Fibroblast of skin of abdomen (primary cell): ENCODE data around the gene AMPD3.
A peak's percentile ranks its signal among the peaks of the same experiment; 100 is the strongest.

Experiments
- DNase-seq: peaks from one replicate; pipeline ENCODE4 v3.0.0-alpha.2; 2013

Gene AMPD3

GRCh38 chr11:10438458-10438857, 16.6 kb upstream of the AMPD3 start:
- DNase-seq: peak; percentile 54

DNA sequence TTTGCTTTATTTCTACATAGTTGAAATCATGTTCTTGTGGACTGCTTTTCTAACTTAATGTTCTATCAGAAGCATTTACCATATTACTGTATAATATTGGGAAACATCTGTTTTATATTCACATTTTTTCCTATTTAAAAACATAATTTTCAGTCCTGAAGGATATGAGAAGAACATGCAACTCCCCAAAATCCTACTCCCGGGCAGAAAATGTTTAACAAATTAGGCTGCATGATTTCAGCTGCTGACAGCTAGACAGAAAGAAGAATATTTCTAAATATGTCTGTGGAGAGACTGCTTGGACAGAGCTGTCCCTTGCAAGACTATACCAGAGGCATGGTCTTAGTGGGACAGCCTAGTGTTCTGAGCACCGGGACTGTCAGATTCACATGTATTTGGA, 15.7 kb upstream of the AMPD3 start:
- DNase-seq: no peak

DNA sequence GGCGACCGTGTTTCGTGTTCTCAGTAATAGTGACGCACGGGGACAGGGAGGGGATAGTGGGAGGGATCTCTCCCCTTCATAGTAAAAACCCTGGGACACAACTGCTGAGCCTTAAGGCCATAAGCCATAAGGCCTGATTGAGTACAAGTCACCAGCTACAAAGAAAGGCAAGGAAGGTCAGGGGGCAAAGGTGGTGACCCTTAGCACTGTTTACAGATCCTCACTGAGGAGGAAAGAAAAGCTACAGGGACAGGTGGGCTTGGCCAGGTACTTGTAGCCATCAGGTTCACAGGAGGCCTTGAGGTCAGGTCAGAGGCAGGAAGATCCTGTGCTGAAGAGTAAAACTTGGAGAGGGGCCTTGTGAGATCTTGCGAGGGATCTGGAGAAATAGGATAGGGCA, 15.1 kb upstream of the AMPD3 start:
- no peak for DNase-seq

GRCh38 chr11:10440401-10440800, 14.7 kb upstream of the AMPD3 start:
- DNase-seq: no peak

DNA sequence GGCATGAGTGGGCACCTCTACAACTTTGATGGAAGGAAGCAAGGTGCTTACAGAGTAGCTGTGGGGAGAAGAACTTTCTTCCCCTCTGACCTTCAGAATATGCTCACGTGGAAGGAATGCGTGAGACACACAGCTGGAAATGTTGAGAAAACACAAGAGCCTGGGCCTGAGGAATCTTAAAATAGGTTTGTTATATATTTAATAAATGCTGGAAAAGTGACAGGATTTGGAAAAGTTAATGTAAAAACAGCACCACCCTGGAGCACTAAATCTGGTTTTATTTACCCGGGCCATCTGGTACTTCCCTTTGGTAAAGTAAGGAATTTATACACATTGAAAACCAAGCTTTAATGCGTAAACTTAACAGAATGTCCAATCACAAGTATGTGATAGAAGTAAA, 14.0 kb upstream of the AMPD3 start:
- DNase-seq: peak; percentile 15

- DNase-seq: no peak
Measured at GRCh38 chr11:10441652-10442503, 13.2 kb upstream of the AMPD3 start.

GRCh38 chr11:10443152-10443551, 11.9 kb upstream of the AMPD3 start:
- no peak for DNase-seq

DNA sequence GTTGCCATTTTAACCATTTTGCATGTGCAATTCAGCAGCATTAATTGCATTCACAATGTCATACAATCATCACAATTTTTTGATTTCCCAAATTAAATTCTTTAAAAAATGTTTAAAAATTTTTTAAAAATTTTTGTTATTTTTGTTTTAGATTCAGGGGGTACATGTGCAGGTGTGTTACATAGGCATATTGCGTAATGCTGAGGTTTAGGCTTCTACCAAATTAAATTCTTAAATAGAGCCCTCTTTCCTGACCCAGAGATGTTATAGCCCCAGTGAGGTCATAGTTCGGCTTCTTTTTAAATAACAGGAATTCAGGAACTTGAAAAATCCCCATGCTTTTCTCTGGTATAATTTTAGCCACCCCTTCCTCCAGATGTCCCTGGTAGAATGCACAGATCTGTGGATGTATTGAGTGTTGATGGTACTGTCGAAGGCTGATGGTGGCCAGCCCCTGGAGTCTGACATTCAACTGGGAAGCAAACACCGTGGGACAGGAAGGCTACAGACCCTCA, 11.3 kb upstream of the AMPD3 start:
- no peak for DNase-seq

- no peak for DNase-seq
Measured at GRCh38 chr11:10444725-10445315, 10.2 kb upstream of the AMPD3 start.

DNA sequence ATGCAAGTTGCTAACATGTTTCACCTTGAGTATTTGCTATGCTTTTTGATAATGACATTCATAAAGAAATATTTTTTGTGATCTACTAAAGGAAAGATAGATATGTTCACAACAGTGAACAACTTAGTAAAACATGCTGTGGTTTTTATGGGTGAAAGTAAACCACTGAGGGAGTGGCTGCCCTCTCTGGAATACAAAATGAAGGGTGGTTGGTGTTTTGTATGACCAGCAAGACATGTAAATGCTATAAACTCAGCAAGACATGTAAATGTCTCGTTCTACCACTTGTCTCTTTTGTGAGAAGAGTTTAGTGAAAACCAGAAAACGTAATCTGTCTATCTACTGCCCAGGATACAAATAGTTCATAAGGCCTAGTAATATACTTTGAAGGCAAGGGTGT, 7.6 kb upstream of the AMPD3 start:
- no peak for DNase-seq

- peak; percentile 10 for DNase-seq
Measured at GRCh38 chr11:10450462-10451425, 4.3 kb upstream of the AMPD3 start.

DNA sequence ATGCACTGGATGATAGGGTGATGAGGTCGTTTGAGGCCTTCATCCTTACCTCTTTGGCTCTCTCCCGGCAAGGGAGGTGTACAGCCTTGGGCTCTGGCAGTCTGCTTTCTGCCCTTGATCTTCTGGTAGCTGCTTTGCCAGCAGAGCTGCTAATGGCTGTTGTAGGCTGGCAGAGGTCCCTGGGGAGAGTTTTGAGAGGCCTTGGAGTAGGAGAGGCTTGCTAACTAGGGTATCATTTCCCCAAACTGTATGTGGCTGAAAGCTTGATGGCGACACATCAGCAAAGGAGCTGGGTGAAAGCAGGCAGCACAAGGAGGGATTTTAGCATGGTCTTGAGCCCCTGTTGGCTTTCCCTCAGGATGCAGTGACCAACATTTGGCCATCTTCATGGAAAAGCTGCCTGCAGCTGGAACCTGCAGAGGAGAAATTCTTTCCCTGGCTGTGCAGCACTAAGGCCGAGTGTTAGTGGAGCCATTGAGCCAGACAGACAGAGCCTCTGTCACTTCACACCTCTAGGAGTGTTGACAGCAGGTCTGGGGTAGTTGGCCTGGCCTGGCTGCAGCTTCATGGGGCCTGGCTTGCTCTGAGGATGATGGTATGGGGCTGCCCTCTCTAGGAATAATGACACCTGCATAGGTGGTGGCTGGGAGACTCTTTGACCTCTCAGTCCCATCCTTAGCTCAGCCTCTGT, 3.5 kb upstream of the AMPD3 start:
- DNase-seq: no peak

- DNase-seq: no peak
Measured at GRCh38 chr11:10452211-10452767, 2.8 kb upstream of the AMPD3 start.

DNA sequence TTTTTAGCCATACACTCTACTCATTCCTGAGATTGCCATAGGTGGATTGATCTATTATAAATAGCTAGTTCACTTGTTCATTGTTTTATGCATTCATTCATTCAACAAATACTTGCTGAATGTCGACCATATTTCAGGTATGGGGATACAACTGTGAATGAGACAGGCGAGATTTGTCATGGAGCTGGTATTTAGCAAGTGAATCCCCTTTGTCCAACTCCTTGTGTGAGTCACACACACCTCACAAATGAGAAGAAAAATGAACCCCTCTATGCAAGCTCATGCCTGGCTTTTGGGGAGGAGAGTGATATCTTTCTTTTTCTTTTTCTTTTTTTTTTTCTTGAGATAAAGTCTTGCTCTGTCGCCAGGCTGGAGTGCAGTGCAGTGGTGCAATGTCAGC, 1.8 kb upstream of the AMPD3 start:
- DNase-seq: no peak

DNA sequence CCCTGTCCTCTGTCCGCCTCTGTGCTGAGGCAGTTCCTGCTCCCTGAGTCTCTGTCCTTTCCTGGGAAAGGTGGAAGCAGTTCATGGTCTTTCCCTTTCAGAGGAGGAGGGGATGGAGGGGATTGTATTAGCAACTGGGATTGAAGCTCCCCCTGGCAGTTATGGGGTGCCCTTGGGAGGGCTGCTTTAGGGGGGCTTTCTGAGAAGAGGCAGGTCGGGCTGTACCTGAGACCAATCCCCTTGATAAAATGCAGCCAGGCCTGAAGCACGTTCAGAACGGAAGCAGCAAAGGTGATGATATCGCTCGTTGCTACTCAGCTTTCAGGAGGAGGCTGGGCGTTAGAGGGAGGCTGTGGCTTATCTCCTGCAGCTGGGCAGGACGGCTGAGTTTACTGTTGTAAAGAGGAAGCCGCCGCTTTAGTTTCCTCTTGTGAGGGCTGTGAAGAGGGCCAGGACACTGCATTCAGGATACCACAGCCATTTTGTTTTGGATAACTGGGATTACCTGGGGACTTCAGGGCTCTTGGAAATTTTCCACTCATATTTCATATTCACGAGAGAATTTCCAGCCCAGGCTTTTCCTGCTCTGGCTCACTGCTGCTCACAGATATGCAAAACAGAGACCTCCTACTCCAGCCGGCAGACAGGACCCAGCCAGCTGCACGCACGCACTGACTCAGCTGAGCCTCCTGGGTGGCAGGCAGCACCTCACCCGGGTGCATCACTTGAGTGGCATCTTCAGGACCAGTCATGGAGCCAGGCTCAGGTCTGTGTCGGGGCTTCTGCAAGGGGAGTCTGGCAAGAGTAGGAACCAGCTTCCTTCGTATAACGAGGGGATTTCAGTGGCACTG, 798 bp downstream of the AMPD3 start:
- peak; percentile 64 for DNase-seq

GRCh38 chr11:10456519-10456918, 1.5 kb downstream of the AMPD3 start:
- DNase-seq: no peak

DNA sequence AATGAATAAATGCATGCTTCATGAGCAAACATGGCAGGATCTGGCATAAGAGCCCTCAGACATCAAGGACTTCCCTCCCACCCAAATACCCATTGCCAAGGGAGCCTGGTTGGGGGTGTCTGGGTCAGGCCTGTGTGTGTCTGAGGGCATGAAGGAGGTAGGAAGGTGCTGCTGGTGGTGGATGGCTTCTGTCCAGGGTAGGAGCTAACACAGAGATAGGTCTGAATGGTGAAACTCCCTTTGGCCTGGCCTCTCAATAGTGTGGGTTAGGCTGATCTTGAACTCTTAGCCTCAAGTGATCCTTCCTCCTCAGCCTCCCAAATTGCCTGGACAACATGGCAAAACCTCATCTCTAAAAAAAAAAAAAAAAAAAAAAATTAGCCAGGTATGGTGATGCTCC, 2.8 kb downstream of the AMPD3 start:
- no peak for DNase-seq

- no peak for DNase-seq
Measured at GRCh38 chr11:10459029-10459970, 4.2 kb downstream of the AMPD3 start.

DNA sequence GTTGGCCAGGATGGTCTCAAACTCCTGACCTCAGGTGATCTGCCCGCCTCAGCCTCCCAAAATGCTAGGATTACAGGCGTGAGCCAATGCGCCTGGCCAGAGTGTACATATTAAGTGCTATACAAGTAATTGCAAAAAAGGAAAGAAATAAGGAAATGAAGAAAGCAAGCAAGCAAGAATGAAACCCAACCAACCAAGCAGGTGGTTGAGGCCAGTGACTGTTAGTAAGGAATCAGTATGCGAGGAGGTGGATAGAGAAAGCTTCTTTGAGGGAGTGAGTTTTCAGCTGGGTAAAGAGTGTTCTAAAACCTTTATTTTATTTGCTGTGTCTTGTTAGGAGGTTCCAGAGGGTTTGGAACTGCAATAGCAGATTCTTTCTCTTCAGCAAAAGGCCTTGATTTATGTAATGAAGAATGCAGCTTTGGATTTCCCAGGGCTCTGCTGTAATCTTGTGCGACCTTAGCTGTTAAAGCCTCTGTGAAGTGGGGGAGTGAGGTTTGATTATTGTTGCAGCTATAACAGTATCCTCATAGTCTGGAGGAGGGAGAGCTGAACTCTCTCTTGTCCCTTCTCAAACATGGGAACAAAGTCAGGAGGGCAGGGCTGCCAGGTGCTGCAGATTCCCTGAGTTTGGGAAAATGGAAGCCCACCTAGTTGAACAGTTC, 5.7 kb downstream of the AMPD3 start:
- DNase-seq: no peak
